ENCODE data around the gene CEBPZ.

DNA sequence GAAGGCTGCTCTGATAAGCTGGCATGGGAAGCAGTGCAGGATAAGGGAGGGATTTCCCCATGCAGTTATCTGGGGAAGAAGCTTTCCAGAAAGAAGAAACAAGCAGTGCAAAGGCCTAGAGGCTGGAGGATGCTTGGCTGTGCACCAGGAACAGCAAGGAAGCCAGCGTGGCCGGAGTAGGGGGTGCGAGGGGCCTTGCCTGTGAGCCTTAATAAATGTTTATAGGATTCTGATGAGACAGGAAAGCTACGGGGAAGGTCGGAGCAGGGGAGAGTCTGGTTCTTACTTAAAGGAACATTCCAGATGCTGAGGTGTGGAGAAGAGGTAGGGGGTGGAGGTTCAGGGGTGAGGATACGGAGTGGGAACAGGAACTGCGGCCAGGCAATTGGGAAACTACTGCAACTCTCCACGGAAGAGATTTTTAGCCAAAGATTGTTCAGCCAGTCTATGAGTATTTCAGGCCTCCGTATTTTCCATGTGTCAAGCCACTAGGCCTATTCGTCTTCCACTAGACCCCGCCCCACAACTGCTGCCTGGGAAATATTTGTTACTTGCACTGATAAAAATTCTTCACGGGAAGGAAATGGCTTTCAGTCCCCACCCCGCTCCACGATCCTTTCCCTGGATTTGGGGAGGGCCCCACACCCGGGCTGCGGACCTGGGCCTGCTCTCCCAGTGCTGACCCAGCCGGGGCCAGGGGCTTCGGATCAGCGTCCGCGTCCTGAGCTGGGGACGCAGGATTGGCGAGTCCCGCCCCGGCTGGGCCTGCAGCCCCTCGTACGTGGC, 75.1 kb downstream of the CEBPZ start:
- no peak for TF ChIP-seq TAF1 (IDR thresholded peaks at IDR 0.05; ENCODE audit: low read depth, low read length)
- no peak for TF ChIP-seq POLR2A (IDR thresholded peaks at IDR 0.05; ENCODE audit: low read depth, low read length)
